Neural cell (in vitro differentiated cells): Measurements from ENCODE around the gene PCNX1.
A peak's percentile ranks its signal among the peaks of the same experiment; 100 is the strongest.

ENCODE experiments used
- EP300 ChIP-seq: fragments of 450-650 bp; conservative IDR thresholded peaks from 2 replicates; pipeline ENCODE4 v1.6.1; 2014; ENCODE audit warnings: antibody characterized with exemption, mild to moderate bottlenecking, moderate library complexity; ENCODE audit not compliant: poor library complexity, severe bottlenecking
- EZH2 ChIP-seq: fragments of 200-600, 300-800 bp; shearing (Covaris generic), sonication (generic); IDR thresholded peaks from 2 replicates; pipeline ENCODE4 v1.6.1; 2014; ENCODE audit warnings: antibody characterized with exemption, low read length, borderline replicate concordance, mild to moderate bottlenecking; ENCODE audit not compliant: insufficient read depth, poor library complexity, severe bottlenecking
- MXI1 ChIP-seq: fragments of 450-650 bp; conservative IDR thresholded peaks from 2 replicates; pipeline ENCODE4 v1.6.1; 2014; ENCODE audit warnings: antibody characterized with exemption, mild to moderate bottlenecking; ENCODE audit not compliant: poor library complexity, severe bottlenecking
- POLR2AphosphoS5 ChIP-seq: IDR thresholded peaks from 2 replicates; pipeline ENCODE4 v1.6.1; 2012
- RAD21 ChIP-seq: fragments of 450-650 bp; conservative IDR thresholded peaks from 2 replicates; pipeline ENCODE4 v1.6.1; 2014; ENCODE audit warnings: antibody characterized with exemption, mild to moderate bottlenecking, moderate library complexity
- REST ChIP-seq: IDR thresholded peaks from 2 replicates; pipeline ENCODE4 v1.6.1; 2012; ENCODE audit warnings: borderline replicate concordance
- SMC3 ChIP-seq: fragments of 450-650 bp; conservative IDR thresholded peaks from 2 replicates; pipeline ENCODE4 v1.6.1; 2014; ENCODE audit warnings: antibody characterized with exemption, mild to moderate bottlenecking, moderate library complexity; ENCODE audit not compliant: poor library complexity
- TAF1 ChIP-seq: IDR thresholded peaks from 2 replicates; pipeline ENCODE4 v1.6.1; 2012; ENCODE audit warnings: low read depth
- TF ChIP-seq, protein P1 (sequence below): fragments of 450-650 bp; IDR thresholded peaks from 2 replicates; pipeline ENCODE4 v1.5.1; 2014; ENCODE audit warnings: antibody characterized with exemption, mild to moderate bottlenecking, moderate library complexity; ENCODE audit not compliant: poor library complexity, severe bottlenecking

GRCh38 chr14:70890826-70891659, 16.2 kb upstream of the PCNX1 start:
- TF ChIP-seq, protein P1, sequence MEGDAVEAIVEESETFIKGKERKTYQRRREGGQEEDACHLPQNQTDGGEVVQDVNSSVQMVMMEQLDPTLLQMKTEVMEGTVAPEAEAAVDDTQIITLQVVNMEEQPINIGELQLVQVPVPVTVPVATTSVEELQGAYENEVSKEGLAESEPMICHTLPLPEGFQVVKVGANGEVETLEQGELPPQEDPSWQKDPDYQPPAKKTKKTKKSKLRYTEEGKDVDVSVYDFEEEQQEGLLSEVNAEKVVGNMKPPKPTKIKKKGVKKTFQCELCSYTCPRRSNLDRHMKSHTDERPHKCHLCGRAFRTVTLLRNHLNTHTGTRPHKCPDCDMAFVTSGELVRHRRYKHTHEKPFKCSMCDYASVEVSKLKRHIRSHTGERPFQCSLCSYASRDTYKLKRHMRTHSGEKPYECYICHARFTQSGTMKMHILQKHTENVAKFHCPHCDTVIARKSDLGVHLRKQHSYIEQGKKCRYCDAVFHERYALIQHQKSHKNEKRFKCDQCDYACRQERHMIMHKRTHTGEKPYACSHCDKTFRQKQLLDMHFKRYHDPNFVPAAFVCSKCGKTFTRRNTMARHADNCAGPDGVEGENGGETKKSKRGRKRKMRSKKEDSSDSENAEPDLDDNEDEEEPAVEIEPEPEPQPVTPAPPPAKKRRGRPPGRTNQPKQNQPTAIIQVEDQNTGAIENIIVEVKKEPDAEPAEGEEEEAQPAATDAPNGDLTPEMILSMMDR = no peak
- no peak for TF ChIP-seq EP300
- no peak for TF ChIP-seq MXI1
- no peak for TF ChIP-seq POLR2AphosphoS5
- no peak for TF ChIP-seq EZH2
- TF ChIP-seq REST = peak; percentile 82
- no peak for TF ChIP-seq RAD21
- TF ChIP-seq TAF1 = no peak
- TF ChIP-seq SMC3 = no peak
